Measurements from ENCODE around the gene AGPAT1. TPM values are rescaled to one million over a fixed set of nuclear protein-coding genes. Genes with fewer than 3 reads are reported as not detected.

The AGPAT1 gene
- total and polyA plus RNA-seq, 2 of the 13 experiments (the other 11 are each of a cell fraction or from before 2014, with no cell fraction given), result 51.3 to 139 TPM

DNA sequence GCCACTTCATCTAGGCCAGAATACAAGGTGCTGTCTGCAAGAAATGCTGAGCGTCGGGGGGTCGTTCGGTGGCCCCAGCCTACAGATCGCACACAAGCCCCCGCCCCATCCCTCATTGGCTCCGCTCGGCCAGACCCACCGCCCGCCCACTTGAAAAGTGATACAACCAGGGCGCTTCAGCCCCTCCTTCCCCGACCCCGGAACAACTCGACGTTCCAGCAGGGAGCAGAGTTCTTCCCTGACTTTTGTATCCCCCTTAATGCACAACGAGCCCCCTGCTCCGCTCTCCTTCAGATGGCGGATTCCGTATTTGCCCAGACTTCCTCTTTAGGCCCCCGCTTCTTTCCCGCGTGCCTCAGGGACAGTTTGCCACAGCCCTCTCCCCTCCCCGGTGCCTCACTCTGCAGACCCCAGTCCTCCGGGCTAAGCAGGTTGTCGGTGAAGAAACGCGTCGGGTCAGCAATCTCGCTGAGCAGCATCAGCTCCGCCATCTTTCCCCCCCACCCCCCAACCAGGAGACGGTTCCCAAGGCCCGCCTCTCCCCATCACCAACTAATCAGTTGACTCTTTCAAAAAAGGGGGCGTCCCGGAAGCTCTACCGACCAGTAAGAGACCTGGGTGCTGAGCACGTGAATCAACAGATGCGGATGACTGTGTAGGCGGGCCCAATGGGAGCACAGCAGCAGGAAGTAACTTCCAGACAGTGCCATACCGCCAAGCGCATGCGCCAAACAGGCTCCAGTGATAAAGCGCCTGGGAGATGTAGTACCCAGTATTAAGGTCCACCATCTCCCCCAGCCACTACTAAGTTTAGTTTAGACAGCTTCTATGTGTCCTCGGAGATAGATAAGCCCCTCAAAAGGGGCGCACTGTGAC, 47.9 kb downstream of the AGPAT1 start, which contains the start of gene ATF6B (continued):
- TF ChIP-seq, protein P1, sequence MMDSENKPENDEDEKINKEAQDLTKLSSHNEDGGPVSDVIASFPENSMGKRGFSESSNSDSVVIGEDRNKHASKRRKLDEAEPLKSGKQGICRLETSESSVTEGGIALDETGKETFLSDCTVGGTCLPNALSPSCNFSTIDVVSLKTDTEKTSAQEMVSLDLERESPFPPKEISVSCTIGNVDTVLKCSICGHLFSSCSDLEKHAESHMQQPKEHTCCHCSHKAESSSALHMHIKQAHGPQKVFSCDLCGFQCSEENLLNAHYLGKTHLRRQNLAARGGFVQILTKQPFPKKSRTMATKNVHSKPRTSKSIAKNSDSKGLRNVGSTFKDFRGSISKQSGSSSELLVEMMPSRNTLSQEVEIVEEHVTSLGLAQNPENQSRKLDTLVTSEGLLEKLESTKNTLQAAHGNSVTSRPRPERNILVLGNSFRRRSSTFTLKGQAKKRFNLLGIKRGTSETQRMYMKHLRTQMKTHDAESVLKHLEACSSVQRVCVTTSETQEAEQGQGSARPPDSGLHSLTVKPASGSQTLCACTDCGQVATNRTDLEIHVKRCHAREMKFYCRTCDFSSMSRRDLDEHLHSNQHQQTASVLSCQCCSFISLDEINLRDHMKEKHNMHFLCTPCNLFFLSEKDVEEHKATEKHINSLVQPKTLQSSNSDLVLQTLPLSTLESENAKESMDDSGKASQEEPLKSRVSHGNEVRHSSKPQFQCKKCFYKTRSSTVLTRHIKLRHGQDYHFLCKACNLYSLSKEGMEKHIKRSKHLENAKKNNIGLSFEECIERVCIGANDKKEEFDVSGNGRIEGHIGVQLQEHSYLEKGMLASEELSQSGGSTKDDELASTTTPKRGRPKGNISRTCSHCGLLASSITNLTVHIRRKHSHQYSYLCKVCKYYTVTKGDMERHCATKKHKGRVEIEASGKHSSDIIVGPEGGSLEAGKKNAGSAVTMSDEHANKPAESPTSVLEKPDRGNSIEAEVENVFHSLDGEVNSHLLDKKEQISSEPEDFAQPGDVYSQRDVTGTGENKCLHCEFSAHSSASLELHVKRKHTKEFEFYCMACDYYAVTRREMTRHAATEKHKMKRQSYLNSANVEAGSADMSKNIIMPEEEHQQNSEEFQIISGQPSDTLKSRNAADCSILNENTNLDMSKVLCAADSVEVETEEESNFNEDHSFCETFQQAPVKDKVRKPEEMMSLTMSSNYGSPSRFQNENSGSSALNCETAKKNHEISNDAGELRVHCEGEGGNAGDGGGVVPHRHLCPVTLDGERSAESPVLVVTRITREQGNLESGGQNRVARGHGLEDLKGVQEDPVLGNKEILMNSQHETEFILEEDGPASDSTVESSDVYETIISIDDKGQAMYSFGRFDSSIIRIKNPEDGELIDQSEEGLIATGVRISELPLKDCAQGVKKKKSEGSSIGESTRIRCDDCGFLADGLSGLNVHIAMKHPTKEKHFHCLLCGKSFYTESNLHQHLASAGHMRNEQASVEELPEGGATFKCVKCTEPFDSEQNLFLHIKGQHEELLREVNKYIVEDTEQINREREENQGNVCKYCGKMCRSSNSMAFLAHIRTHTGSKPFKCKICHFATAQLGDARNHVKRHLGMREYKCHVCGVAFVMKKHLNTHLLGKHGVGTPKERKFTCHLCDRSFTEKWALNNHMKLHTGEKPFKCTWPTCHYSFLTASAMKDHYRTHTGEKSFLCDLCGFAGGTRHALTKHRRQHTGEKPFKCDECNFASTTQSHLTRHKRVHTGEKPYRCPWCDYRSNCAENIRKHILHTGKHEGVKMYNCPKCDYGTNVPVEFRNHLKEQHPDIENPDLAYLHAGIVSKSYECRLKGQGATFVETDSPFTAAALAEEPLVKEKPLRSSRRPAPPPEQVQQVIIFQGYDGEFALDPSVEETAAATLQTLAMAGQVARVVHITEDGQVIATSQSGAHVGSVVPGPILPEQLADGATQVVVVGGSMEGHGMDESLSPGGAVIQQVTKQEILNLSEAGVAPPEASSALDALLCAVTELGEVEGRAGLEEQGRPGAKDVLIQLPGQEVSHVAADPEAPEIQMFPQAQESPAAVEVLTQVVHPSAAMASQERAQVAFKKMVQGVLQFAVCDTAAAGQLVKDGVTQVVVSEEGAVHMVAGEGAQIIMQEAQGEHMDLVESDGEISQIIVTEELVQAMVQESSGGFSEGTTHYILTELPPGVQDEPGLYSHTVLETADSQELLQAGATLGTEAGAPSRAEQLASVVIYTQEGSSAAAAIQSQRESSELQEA (CRISPR knock-in tag; IDR thresholded peaks at IDR 0.05; ENCODE audit: not compliant biosample characterization), result peak; percentile 80
- TF ChIP-seq SMAD3 (CRISPR knock-in tag; IDR thresholded peaks at IDR 0.05), result 0 out of 2 replicates have a peak, but pooled peaks have one; percentile 35
- TF ChIP-seq, protein P2, sequence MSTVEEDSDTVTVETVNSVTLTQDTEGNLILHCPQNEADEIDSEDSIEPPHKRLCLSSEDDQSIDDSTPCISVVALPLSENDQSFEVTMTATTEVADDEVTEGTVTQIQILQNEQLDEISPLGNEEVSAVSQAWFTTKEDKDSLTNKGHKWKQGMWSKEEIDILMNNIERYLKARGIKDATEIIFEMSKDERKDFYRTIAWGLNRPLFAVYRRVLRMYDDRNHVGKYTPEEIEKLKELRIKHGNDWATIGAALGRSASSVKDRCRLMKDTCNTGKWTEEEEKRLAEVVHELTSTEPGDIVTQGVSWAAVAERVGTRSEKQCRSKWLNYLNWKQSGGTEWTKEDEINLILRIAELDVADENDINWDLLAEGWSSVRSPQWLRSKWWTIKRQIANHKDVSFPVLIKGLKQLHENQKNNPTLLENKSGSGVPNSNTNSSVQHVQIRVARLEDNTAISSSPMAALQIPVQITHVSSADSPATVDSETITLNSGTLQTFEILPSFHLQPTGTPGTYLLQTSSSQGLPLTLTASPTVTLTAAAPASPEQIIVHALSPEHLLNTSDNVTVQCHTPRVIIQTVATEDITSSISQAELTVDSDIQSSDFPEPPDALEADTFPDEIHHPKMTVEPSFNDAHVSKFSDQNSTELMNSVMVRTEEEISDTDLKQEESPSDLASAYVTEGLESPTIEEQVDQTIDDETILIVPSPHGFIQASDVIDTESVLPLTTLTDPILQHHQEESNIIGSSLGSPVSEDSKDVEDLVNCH (CRISPR knock-in tag; IDR thresholded peaks at IDR 0.05), result no peak
- peak; percentile 61 for TF ChIP-seq SPEN (CRISPR knock-in tag; IDR thresholded peaks at IDR 0.05; ENCODE audit: low read depth)
- no peak; the same call in 1 of the 2 replicates for TF ChIP-seq SRY (CRISPR knock-in tag; IDR thresholded peaks at IDR 0.05)
- no peak for TF ChIP-seq HNRNPL (IDR thresholded peaks at IDR 0.05; ENCODE audit: low read depth, low read length)
- no peak for TF ChIP-seq ZNF337 (CRISPR knock-in tag; IDR thresholded peaks at IDR 0.05; ENCODE audit: borderline replicate concordance, low read depth)
- TF ChIP-seq, protein P3, sequence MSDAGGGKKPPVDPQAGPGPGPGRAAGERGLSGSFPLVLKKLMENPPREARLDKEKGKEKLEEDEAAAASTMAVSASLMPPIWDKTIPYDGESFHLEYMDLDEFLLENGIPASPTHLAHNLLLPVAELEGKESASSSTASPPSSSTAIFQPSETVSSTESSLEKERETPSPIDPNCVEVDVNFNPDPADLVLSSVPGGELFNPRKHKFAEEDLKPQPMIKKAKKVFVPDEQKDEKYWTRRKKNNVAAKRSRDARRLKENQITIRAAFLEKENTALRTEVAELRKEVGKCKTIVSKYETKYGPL (CRISPR knock-in tag; IDR thresholded peaks at IDR 0.05), result no peak
- TF ChIP-seq, protein P4, sequence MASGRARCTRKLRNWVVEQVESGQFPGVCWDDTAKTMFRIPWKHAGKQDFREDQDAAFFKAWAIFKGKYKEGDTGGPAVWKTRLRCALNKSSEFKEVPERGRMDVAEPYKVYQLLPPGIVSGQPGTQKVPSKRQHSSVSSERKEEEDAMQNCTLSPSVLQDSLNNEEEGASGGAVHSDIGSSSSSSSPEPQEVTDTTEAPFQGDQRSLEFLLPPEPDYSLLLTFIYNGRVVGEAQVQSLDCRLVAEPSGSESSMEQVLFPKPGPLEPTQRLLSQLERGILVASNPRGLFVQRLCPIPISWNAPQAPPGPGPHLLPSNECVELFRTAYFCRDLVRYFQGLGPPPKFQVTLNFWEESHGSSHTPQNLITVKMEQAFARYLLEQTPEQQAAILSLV (CRISPR knock-in tag; IDR thresholded peaks at IDR 0.05; ENCODE audit: borderline replicate concordance), result peak; percentile 75; the same call in 1 of the 2 replicates
- TF ChIP-seq ZNF343 (CRISPR knock-in tag; IDR thresholded peaks at IDR 0.05), result no peak
- TF ChIP-seq STAG1 (CRISPR knock-in tag; IDR thresholded peaks at IDR 0.05), result no peak
- TF ChIP-seq ZFX (CRISPR knock-in tag; IDR thresholded peaks at IDR 0.05; ENCODE audit: low read depth), result peak; percentile 76
- 0 out of 2 replicates have a peak, but pooled peaks have one; percentile 5 for TF ChIP-seq ZNF766 (CRISPR knock-in tag; IDR thresholded peaks at IDR 0.05; ENCODE audit: borderline replicate concordance)
- TF ChIP-seq NR3C1 (CRISPR knock-in tag; IDR thresholded peaks at IDR 0.05), result no peak
- no peak for TF ChIP-seq CENPX (CRISPR knock-in tag; IDR thresholded peaks at IDR 0.05)
- TF ChIP-seq PRMT3 (CRISPR knock-in tag; IDR thresholded peaks at IDR 0.05; ENCODE audit: borderline replicate concordance, low read depth), result no peak
